NCI-H2081 treated with DMSO at 0.1 percent for 48 hours (cell line): ENCODE data around the gene ALDH1A3.

Experiments
- DNase-seq: peaks from one replicate; lab custom pipeline; 2025; lab: John Stamatoyannopoulos, UW

ALDH1A3 gene

GRCh38 chr15:100859970-100860828 lies 19.4 kb upstream of the ALDH1A3 start:
- no peak for DNase-seq

GRCh38 chr15:100860829-100861510 lies 18.7 kb upstream of the ALDH1A3 start:
- no peak for DNase-seq

- DNase-seq, result no peak
These were observed 18.1 kb upstream of the ALDH1A3 start for GRCh38 chr15:100861511-100861991.

- no peak for DNase-seq
These were observed 17.5 kb upstream of the ALDH1A3 start for GRCh38 chr15:100862162-100862561.

- DNase-seq, result no peak
These were observed 16.4 kb upstream of the ALDH1A3 start for GRCh38 chr15:100863075-100863795.

- no peak for DNase-seq
These were observed 15.8 kb upstream of the ALDH1A3 start for GRCh38 chr15:100863796-100864267.

- no peak for DNase-seq
These were observed 13.0 kb upstream of the ALDH1A3 start for GRCh38 chr15:100866386-100867330.

- no peak for DNase-seq
These were observed 12.2 kb upstream of the ALDH1A3 start for GRCh38 chr15:100867433-100867832.

GRCh38 chr15:100869151-100869999 lies 10.3 kb upstream of the ALDH1A3 start:
- DNase-seq, result no peak

- no peak for DNase-seq
These were observed 6.5 kb upstream of the ALDH1A3 start for GRCh38 chr15:100873029-100873677.

GRCh38 chr15:100875495-100875894 lies 4.1 kb upstream of the ALDH1A3 start:
- DNase-seq, result no peak

- DNase-seq, result no peak
These were observed 3.7 kb upstream of the ALDH1A3 start for GRCh38 chr15:100875976-100876375.

- no peak for DNase-seq
These were observed 2.1 kb upstream of the ALDH1A3 start for GRCh38 chr15:100877551-100877950.

GRCh38 chr15:100878130-100878529 lies 1.5 kb upstream of the ALDH1A3 start:
- DNase-seq, result no peak

GRCh38 chr15:100878648-100879047 lies 983 bp upstream of the ALDH1A3 start:
- no peak for DNase-seq

GRCh38 chr15:100879061-100879463 lies 569 bp upstream of the ALDH1A3 start:
- no peak for DNase-seq

GRCh38 chr15:100880139-100880896 lies 687 bp downstream of the ALDH1A3 start:
- no peak for DNase-seq

- no peak for DNase-seq
These were observed 1.2 kb downstream of the ALDH1A3 start for GRCh38 chr15:100880897-100881242.
